ENCODE data around the gene SPDYE3.

DNA sequence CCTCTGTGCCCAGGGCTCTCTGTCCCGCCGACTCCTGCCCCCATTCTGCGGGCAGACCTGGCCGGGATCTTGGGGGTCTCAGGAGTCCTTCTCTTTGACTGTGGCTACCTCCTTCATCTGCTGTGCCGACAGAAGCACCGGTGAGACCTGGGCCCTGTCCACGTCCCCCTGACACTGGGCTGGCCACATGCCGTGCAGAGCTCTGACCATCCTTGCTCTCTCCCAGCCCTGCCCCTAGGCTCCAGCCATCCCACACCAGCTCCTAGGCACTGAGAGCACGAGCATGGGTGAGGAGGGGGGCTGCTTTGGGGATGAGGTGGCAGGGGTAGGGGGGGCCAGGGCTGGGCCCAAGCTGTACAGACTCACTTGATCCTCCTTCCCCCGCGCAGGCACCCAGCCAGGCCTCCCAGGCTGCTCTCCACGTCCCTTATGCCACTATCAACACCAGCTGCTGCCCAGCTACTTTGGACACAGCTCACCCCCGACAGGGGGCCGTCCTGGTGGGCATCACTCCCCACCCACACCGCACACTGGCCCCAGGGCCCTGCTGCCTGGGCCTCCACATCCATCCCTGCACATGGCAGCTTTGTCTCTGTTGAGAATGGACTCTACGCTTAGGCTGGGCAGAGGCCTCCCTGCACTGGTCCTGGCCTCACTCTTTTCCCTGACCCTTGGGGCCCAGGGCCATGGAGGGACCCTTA, 45.6 kb downstream of the SPDYE3 start:
- TF ChIP-seq, protein P1, sequence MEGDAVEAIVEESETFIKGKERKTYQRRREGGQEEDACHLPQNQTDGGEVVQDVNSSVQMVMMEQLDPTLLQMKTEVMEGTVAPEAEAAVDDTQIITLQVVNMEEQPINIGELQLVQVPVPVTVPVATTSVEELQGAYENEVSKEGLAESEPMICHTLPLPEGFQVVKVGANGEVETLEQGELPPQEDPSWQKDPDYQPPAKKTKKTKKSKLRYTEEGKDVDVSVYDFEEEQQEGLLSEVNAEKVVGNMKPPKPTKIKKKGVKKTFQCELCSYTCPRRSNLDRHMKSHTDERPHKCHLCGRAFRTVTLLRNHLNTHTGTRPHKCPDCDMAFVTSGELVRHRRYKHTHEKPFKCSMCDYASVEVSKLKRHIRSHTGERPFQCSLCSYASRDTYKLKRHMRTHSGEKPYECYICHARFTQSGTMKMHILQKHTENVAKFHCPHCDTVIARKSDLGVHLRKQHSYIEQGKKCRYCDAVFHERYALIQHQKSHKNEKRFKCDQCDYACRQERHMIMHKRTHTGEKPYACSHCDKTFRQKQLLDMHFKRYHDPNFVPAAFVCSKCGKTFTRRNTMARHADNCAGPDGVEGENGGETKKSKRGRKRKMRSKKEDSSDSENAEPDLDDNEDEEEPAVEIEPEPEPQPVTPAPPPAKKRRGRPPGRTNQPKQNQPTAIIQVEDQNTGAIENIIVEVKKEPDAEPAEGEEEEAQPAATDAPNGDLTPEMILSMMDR (IDR thresholded peaks at IDR 0.05; ENCODE audit: poor library complexity): no peak
- no peak for TF ChIP-seq EZH2 (IDR thresholded peaks at IDR 0.05; ENCODE audit: borderline replicate concordance)
- no peak for TF ChIP-seq EZH2phosphoT487 (IDR thresholded peaks at IDR 0.05; ENCODE audit: low read depth, severe bottlenecking, unreplicated experiment)

Data from hepatocyte (in vitro differentiated cells).